Stromal cell of bone marrow (primary cell): ENCODE measurements around the gene LRRC8A.
"Not testable (repeated sequence)": the region's sequence is repeated elsewhere in the genome, so short reads cannot be mapped to it uniquely, and the experiment has no call there.

ENCODE experiments used
- DNase-seq: peaks from one replicate; pipeline ENCODE4 v3.0.0-alpha.2; 2012; ENCODE audit warnings: low read depth

LRRC8A gene

GRCh38 chr9:128870128-128870940 is 11.6 kb upstream of the LRRC8A start:
- DNase-seq = no peak

- DNase-seq = not testable (repeated sequence)
Measured at GRCh38 chr9:128870941-128871265, 11.0 kb upstream of the LRRC8A start.

- DNase-seq = no peak
Measured at GRCh38 chr9:128877852-128878251, 4.1 kb upstream of the LRRC8A start.

- no peak for DNase-seq
Measured at GRCh38 chr9:128882677-128883603, 1.0 kb downstream of the LRRC8A start.

- DNase-seq = no peak
Measured at GRCh38 chr9:128884164-128884563, 2.2 kb downstream of the LRRC8A start.

GRCh38 chr9:128885376-128885775 is 3.4 kb downstream of the LRRC8A start:
- no peak for DNase-seq

GRCh38 chr9:128885798-128886197 is 3.9 kb downstream of the LRRC8A start:
- no peak for DNase-seq

GRCh38 chr9:128886211-128886891 is 4.4 kb downstream of the LRRC8A start:
- DNase-seq = no peak

GRCh38 chr9:128887049-128887448 is 5.1 kb downstream of the LRRC8A start:
- no peak for DNase-seq

- DNase-seq = no peak
Measured at GRCh38 chr9:128887914-128888350, 6.0 kb downstream of the LRRC8A start.

- DNase-seq = no peak
Measured at GRCh38 chr9:128891321-128892220, 9.6 kb downstream of the LRRC8A start.

- peak; percentile 90 for DNase-seq
Measured at GRCh38 chr9:128892221-128892921, 10.4 kb downstream of the LRRC8A start.

GRCh38 chr9:128893354-128893753 is 11.4 kb downstream of the LRRC8A start:
- no peak for DNase-seq

- no peak for DNase-seq
Measured at GRCh38 chr9:128894764-128895163, 12.8 kb downstream of the LRRC8A start.

GRCh38 chr9:128895556-128895955 is 13.6 kb downstream of the LRRC8A start:
- no peak for DNase-seq

- DNase-seq = no peak
Measured at GRCh38 chr9:128898382-128898781, 16.4 kb downstream of the LRRC8A start.

GRCh38 chr9:128898845-128899565 is 17.1 kb downstream of the LRRC8A start:
- no peak for DNase-seq

- no peak for DNase-seq
Measured at GRCh38 chr9:128899566-128900322, 17.8 kb downstream of the LRRC8A start.

- DNase-seq = no peak
Measured at GRCh38 chr9:128901379-128901778, 19.4 kb downstream of the LRRC8A start.
